HG03066 (cell line): ENCODE data around the gene LRRTM4.
"Not testable (repeated sequence)": the region's sequence is repeated elsewhere in the genome, so short reads cannot be mapped to it uniquely, and the experiment has no call there.

Experiments
- ATAC-seq: cut with Tn5 transposase; IDR thresholded peaks from one replicate; pipeline ENCODE4 v1.9.1; 2021; ENCODE audit warnings: low read depth; ENCODE audit not compliant: unreplicated experiment

LRRTM4 gene

DNA sequence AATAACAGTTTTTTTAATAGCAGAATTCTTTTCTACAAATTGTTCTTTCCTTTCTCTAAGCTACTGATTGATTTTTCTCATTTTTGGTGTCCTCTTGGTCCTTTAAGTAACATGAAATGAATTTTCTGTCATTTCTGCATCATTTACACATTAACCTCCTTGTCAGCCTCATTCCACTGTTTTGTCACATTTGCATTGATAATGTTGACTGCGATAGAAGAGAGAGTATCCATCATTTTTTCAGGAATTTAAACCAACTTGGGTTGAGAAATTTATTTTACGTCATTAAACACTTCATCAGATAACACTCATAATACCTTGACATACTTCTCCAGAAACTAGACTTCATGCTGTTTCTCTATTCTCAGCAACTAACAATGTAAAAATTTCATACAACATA, 422.2 kb downstream of the LRRTM4 start:
- ATAC-seq = no peak

GRCh38 chr2:77095525-77095924, 426.7 kb downstream of the LRRTM4 start:
- ATAC-seq = not testable (repeated sequence)

GRCh38 chr2:77095096-77095495, 427.1 kb downstream of the LRRTM4 start:
- no peak for ATAC-seq

- ATAC-seq = not testable (repeated sequence)
These were observed 433.8 kb downstream of the LRRTM4 start for GRCh38 chr2:77088424-77088823.

DNA sequence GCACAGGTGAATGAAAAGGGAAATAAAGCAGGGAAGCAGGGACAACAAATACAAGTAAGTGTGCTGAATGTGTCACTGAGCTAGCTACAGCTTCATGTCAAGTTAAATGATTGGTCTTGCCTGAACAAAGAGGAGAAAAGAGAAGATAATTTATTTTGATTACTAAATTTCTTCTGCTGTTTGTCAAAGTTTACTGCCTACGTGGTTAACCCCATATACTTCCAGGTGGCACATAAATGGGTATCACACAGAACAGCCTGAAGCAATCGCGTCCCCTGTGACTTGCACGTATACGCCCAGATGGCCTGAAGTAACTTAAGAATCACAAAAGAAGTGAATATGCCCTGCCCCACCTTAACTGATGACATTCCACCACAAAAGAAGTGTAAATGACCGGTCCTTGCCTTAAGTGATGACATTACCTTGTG, 434.2 kb downstream of the LRRTM4 start:
- no peak for ATAC-seq

DNA sequence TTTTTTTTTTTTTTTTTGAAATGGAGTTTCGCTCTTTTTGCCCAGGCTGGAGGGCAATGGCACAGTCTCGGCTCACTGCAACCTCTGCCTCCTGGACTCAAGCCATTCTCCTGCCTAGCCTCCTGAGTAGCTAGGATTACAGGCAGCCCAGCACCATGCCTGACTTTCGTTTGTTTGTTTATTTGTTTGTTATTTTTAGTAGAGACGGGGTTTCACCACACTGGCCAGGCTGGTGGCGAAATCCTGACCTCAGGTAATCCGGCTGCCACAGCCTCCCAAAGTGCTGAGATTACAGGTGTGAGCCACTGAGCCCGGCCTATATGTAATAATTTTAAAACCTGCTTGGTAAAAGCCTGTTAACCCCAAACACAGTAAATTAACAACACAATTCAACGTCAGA, 435.7 kb downstream of the LRRTM4 start:
- ATAC-seq = no peak

DNA sequence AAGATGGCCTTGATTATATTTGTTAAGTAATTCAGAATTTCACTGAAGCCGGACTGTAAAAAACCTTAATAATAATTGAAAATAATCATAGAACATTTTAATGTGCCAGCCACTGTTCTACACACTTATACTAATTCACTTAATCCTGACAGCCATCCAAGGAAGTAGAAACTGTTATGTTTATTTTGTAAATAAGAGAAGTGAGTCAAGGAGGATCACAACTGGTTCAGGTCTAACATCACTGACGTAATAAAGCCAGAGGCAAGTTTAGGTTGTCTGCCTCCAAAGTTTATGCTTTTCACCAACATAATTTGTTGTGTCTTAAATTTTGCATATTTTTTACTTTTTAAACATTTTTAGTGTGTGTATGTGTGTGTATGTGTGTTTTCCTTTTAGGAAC, 436.1 kb downstream of the LRRTM4 start:
- ATAC-seq = no peak

GRCh38 chr2:77085561-77085960, 436.6 kb downstream of the LRRTM4 start:
- ATAC-seq = no peak

DNA sequence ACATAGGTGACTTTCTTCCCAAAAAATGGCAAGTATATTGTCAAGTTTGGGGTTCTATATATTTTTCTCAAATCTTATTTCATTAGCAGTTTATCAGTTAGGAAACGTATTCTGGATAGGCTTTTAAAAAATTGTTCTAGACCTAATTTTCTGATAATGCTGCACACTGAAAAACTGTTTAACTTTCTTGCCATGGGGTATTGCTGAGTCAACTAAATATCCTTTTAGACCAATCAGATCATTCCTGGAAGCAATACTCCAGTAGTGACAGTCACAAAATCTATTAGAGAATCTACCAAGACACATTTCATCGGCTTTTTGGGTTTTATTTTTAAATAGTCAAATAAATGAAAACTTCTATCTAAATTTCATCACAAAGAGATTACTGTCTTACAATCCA, 440.6 kb downstream of the LRRTM4 start:
- no peak for ATAC-seq

GRCh38 chr2:77064324-77064723, 457.9 kb downstream of the LRRTM4 start:
- no peak for ATAC-seq

DNA sequence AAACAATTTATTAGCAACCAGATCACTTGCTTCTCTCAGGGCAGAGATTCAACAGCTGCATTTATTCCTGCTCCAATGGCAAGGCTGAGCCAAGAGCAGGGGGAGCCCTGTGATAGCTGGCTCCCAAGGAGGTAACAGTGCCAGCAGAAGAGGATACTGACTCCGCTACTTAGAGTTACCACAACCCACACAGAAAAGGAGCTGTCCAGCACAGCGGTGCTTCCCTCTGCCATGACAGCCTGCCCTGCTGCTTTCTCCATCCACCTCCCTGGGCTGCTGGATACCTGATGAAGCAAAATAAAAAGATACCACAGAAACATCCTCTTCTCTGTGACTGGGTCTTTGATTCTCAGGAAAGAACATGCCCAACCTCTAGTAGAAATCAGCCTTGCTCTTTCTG, 467.2 kb downstream of the LRRTM4 start:
- no peak for ATAC-seq

DNA sequence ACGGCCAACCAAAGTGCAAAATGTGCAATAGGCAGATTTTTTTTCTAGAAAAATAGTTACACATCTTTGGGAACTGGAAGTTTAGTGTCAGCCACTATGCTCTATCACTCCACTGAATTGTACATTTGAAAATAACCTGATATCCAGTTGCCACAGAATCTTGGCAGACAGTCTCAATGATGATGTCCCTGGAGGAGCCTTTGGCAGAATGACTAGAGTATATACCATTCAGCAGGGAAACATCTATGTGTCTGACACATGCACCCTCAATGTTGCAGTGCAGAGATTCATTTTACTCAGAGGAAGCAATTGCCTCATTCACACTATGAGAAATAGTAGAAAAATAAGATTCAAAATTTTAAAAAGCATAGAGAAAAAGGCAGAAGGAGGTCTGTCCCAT, 475.8 kb downstream of the LRRTM4 start:
- ATAC-seq = no peak

DNA sequence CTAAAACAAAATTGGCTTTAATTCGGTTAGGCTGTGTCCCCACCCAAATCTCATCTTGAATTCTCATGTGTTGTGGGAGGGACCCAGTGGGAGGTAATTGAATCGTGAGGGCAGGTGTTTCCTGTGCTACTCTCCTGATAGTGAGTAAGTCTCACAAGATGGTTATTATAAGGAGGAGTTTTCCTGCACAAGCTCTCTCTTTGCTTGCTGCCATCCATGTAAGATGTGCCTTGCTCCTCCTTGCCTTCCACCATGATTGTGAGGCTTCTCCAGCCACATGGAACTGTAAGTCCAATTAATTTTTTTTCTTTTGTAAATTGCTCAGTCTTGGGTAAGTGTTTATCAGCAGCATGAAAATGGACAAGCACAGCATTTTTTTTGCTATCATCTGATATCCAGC, 476.7 kb downstream of the LRRTM4 start:
- not testable (repeated sequence) for ATAC-seq

DNA sequence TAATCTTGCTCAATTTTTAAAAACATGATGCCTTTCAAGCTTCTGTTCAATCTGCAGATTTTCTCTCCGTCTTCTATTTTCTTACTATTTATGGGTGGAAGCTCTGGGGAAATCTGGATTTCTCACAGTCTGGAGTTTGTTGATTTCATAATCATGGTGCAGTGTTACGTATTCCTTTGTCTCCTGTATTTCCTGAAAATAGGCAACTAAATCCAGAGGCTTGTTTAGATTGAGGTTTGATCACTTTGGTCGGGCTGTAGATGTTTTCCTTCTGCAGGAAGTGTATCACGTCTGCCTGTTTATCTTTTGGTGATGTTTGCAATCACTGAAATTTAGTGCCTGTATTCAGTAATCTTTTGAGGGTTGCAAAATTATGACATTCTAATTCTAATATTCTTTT, 487.7 kb downstream of the LRRTM4 start:
- ATAC-seq = no peak

GRCh38 chr2:77029237-77029636, 492.9 kb downstream of the LRRTM4 start:
- ATAC-seq = not testable (repeated sequence)

DNA sequence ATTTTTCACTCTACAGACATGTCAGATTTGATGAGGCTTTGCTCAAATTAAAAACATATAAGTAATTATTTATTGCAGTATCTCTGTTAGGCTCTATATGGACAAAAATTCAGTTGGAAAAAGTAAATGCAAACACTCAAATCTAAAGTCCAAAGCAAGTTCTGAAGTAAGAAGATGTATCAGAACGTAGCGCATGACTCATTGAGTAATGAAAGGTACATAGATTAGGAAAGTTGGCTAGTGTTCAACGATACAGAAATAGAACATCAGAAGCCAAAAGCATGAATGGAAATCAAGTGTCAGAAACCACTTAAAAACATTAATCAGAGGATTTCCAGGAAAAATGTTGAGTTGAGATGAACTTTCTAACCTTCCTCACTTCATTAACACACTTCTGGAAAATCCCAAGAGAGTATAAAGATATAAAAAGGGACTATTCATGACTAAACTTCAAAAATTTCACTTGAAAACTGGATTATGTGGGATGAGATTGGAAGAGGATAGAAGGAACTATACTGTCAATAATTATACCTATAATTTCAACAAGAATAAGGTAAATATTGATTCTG, 494.1 kb downstream of the LRRTM4 start:
- ATAC-seq = no peak

DNA sequence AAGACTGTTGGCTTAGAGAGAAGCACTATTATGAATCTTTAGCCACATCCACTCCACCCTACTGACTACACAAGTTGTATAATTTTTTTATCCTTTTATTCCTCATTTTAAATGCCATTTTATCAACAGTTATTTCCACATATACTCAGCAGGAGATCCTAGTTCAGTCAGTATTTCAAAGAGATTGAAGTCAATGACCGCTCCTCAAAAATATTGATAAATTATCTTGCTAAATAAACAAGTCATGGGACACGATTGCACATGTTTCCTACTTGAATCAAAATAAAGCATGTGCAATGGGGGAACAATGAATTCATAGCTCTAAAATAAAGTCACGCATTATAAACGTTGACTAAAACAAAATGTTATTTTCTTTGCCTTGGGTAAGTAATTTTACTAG, 496.5 kb downstream of the LRRTM4 start:
- ATAC-seq = no peak

- no peak for ATAC-seq
These were observed 501.0 kb downstream of the LRRTM4 start for GRCh38 chr2:77021161-77021560.

GRCh38 chr2:77018219-77018618, 504.0 kb downstream of the LRRTM4 start:
- no peak for ATAC-seq

GRCh38 chr2:77017355-77017745, 504.8 kb downstream of the LRRTM4 start:
- no peak for ATAC-seq

DNA sequence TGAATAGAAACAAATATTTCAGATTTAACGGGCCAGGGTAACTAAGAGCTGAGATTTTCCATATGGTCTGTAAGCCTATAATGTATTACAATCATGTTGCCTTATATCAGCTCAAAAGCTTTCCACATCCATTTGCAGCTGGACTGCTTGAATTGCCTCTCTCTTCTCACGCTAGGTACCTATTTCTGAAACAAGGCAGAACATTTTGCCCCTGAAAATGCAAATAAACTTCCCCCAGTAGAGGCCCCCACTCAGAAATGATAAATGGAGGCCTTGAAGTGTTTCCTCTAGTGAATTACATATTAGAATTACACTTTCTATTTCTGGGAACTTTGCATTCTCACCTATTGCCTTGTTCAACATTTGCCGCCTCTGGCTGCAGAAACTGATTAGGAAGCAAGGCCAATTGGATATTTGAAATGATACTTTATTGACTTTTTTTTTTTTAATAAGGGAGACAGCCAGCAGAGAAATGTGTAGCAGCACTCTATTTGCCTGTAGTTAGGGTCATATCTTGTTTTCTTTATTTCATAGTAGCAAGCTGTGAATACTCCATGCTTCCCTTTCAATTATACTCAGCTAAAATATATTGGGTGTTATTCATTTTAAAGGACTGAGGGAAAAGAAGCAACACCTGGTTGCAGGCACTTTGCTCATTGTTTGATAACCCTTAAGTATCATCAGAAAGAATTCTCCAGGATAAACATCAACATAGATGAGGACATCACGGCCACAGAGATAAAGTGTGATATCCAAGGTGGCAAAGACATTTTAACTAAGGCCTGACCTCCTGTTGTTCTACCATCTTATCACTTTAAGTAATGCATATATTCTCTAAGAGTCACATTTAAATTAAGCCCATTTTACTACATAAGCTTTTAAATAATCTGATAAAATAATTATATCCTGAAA, 505.5 kb downstream of the LRRTM4 start:
- ATAC-seq = no peak

DNA sequence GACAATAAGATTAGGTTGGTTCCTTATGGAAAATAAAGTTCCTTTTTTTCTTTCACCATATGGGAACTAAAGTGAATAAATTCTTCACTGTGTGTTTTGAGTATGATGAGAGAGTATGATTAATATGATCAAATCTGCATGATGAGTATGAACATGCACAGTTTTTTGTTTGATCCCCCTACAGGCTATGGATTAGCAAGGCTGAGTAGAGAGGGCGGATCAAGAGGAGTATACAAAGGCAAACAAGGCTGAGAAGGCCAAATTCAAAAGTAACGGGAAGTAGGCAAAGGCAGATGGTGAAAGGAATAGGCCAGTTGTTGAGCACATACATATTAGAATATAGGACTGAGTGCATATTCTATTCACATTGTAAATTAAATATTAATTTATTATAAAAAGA, 508.2 kb downstream of the LRRTM4 start:
- no peak for ATAC-seq
